GM21360 (cell line): ENCODE data around the gene FAM83D.
"Not testable (repeated sequence)": the region's sequence is repeated elsewhere in the genome, so short reads cannot be mapped to it uniquely, and the experiment has no call there.

Experiments used
- ATAC-seq: cut with Tn5 transposase; IDR thresholded peaks from one replicate; pipeline ENCODE4 v1.9.1; 2021; ENCODE audit warnings: mild to moderate bottlenecking, moderate library complexity; ENCODE audit not compliant: unreplicated experiment

Gene FAM83D

DNA sequence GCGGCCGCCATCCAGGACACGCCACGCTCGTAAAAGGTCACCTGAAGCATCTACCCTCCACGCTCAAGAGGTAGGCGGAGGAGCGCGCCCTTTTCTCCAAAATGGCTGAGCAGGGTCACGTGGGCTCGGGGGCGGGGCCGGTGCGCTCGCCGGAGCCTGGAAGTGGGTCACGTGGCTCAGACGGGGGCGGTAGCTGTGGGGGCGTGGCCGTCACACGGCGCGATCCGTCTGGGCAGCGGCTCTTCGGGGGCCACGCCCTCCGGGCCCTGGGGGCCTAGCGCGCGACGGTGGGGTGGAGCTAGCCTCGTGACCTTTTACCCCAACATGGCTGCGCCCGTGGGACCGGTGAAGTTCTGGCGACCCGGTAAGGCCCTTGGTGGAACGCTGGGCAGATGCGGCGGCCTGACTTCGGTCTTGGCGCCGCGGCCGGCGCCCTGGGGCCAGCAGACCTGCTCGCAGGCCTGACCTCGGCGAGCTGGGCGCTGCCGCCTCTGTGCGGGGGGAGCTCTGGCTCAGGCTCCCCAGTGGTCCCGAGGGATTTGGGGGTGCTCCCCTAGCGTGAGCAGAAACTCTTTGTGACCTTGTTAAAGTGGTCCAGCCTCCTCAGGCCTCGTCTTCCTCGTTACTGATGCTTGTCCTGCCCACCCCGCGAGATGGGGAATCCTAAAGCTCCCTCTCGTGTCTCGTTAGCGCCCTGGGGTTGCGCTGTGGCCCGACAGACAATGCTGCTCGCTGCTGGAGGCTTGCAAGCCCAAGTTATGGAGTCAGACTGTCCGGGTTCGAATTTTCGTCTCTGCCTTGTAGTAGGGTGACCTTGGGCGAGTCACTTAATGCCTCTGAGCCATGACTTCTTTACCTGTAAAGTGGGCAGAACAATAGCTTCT, 36.1 kb downstream of the FAM83D start, which contains the start of gene DHX35:
Gene DHX35 (plus strand): TSS at position 301 of the 884 bp plus-strand sequence. CDS start 24 bp downstream, at position 325.
- ATAC-seq, result peak; percentile 91

DNA sequence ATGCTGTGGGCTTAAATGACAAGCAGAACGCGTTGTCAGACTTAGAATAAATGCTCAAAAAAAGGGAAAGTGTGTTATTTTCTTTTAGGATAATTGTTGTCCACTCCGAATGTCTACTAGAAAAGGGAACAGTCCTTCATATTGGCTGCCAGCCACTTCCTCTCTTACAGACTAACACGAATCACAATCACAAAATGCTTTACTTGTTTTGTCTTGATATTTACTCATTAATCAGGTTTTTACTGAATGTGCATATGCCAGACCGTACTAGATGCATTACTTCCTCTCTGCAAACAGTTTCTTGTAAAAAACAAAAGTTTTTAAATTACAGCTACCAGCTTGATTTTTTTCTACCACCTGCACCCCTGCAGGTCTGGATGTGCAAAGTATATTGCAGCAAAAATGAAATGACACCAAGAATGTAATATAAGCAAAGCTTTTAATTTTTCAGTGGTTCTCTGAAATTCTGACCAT, 36.7 kb downstream of the FAM83D start:
- no peak for ATAC-seq

- no peak for ATAC-seq
Measured at GRCh38 chr20:38963745-38964144, 37.5 kb downstream of the FAM83D start.

- no peak for ATAC-seq
Measured at GRCh38 chr20:38965264-38965663, 39.0 kb downstream of the FAM83D start.

- no peak for ATAC-seq
Measured at GRCh38 chr20:38968090-38968489, 41.9 kb downstream of the FAM83D start.

- no peak for ATAC-seq
Measured at GRCh38 chr20:38969708-38970107, 43.5 kb downstream of the FAM83D start.

- no peak for ATAC-seq
Measured at GRCh38 chr20:38970302-38970701, 44.1 kb downstream of the FAM83D start.

- no peak for ATAC-seq
Measured at GRCh38 chr20:38973107-38973506, 46.9 kb downstream of the FAM83D start.

DNA sequence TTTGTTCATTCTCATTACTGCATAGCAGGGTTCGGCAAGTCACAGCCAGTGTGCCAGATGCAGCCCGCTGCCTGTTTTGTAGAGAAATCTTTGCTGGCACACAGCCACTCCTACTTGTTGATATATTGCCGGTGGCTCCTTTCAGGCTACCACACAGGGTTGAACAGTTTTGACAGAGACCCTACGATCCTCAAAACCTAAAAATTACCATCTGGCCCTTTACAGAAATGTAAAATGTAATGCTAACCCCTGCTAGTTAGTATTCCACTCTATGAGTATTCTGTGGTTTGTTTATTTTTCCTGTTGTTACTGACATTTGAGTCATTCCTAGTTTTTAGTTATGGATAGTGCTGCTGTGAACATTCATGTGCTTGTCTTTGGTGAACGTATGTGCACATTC, 47.4 kb downstream of the FAM83D start:
- ATAC-seq, result no peak

DNA sequence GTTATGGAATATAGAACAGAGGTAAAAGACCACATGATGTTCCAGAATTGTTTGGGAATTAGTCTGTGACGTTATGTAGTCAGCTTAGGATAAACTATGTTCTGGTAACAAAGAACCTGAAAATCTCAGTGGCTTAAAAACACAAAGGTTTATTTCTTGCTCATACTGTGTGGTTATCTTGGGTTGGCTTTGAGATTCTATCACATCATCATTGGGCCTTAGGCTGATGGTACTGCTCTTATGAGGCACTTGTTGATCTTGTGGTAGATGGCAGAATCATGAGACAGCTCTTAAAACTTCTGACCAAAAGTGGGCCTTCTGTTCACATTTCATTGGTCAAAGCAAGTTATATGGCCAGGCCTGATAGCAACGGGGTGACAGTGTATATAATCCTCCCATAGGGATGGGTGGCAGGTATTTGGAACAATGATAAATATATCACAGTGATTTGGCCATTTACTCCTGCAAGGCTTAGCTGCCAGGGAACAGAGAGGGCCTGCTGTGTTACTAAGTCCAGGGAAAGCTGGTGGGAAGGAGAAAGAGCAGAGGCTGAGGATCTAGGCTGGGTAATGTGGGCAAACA, 49.4 kb downstream of the FAM83D start:
- no peak for ATAC-seq

DNA sequence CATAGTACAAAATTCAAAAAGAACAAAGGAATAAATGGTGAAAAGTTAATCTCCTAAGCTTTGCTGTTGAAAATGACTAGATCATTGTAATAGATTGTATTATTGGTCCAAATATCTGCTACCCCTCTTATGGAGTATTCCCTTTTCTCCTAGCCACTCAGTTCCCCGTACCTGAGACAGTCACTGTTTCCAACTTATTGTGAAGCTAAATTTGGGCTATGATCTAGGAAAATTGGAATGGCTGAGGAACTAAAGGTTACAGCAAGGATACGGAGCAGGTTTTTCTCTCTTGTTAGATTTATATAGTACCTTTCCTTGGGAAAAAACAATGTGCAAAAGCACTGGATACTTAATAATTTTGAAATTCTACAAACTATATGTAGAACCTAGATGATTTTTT, 53.2 kb downstream of the FAM83D start:
- ATAC-seq, result no peak

- no peak for ATAC-seq
Measured at GRCh38 chr20:38979842-38980241, 53.6 kb downstream of the FAM83D start.

GRCh38 chr20:38982291-38982690, 56.1 kb downstream of the FAM83D start:
- ATAC-seq, result no peak

DNA sequence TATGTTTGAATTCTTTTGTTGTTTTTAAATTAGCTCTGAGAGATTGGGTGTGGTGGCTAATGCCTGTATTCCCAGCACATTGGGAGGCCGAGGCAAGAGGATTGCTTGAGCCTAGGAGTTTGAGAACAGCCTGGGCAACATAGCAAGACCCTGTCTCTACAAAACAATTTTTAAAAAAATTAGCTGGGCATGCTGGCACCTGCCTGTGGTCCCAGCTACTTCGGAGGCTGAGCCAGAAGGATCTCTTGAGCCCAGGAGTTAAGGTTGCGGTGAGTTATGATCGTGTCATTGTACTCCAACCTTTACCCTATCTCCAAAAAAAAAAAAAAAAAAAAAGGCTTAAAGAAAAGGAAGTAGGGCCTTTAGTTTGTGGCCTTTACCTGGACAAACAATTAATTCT, 58.8 kb downstream of the FAM83D start:
- no peak for ATAC-seq

DNA sequence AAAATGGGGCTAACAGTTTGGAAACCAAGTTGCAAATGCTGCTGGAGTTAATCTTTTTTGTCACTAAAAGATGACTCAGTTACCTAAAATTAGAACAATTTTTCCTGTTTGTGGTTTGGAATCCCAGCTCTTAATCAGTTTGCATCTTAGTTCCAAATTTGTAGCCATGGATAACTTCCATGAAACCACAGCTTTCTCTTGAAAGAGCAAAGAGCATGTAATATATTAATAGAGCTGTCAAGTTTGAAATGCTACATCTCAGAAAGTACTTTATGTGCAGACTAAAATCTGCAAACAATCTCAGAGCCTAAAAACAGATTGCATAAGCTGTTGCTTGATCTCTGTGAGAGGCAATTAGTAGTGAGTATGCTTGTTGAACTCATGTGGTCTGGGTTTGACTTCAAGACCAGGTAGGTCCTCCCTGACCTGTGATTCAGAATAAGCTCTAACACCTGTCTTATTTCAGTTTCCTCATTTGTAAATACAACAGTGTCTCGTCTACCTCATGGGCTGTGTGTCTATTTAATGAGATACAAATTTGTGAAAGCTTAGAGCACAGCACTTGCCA, 59.5 kb downstream of the FAM83D start:
- no peak for ATAC-seq

DNA sequence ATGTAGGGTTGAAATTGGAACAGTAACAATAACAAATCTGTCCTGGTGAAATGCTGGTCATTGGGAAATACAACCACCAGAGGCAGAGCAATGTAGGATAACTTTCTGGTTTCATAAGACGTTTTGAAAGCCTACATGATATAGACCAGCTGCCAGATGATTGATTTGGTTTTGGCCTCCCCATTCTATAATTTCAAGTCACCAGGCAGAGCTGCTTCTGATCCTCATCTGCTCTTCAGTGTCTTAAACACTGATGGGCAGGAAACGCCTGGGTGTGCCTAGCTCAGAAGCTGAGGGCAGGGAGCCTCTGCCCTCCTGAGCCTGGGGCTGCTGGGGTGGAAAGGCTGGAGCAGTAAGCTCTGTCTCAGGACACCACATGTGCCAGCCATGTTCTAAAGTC, 60.4 kb downstream of the FAM83D start:
- ATAC-seq, result no peak

DNA sequence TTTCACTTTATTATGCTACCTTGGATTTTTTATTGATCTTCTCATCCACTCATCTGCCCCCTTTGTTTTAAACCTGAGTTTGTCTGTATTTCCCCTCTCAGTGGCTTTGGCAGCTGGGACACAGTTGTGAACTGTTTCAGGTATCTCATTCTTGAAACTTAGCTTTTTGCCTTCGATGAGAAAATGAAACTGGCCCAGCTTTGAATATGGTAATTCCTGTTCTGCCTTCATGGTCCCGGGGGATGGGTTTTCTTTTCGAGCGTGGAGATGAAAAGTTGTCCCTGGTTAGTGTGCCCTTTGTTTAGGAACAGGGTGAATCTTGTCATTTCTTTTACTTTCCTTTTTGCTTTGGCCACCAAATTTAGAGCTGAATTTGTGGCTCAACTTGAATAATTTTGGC, 61.6 kb downstream of the FAM83D start:
- peak; percentile 67 for ATAC-seq

DNA sequence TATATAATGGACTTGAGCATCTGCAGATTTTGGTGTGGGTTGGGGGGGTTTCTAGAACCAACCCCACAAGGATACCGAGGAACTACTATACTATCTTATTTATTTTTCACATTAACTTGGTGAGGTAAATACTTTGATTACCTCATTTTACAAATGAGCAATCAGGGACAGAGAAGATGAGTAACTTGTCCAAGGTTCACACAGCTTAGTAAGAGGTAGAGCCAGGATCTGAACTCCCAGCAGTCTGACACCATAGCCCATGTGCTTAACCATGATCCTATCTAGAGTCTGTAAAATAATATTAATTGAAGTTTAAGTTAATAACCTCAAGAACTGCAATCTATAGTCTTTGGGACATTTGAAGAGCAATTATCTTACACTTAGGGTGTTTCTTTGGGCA, 64.5 kb downstream of the FAM83D start:
- ATAC-seq, result no peak

DNA sequence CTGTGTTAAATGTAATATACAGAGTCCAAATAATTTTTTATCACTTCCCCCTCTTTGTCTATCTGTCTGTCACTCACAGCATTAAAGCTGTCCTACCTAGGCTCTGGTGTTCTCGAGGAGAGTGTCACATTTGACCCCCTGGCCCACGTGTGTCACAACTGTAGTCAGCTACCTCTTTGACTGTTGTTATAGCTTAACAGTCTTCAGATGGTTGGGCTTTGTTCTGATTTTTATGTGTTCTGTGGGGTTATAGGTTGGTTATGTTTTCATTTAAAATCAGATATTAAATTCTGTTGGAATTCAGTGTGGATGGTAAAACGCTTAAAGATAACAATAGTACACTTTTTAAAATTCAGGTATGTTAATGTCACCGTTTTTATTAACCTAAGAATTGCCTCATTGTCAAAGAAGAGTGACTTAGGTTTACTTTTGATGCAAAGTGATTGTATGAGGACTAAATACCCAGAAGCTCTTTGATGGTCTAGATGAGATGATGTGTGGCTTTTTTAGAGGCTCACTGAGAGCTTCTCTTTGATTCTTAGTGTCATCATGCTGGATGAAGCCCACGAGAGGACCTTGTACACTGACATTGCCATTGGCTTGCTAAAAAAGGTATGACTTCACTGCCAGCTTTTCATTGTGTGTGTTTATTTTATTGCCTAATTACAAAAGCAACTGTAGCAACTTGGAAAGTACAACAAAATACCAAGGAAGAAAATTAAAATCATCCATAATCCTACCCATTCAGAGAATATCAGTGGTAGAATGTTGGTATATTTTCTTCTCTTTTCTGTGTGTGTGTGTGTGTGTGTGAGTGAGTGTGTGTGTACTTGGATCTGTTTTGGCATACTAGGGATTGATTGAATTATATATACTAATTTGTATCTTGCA, 65.8 kb downstream of the FAM83D start:
- no peak for ATAC-seq

DNA sequence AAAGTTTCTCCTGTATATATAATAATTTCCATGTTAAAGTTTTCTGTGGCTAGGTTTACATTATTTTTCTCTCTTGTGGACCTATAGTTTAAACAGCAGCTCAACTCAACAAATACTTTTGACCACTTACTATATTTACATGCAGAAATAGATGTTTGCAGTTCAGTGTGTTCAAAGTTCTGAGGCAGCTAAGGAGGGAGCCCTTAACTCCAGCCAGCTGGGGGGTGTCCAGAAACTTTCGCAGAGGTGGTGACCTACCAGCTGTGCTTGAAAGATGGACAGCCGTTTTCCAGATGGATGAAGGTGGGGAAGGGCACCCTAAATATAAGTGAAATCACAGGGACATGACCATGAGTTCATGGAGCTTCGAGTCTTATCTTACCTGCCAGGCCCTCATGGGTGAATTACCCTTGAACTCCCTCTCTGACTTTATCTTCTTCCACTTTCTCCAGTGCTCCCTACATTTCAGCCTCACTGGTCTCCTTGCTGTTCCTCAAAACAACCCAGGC, 69.4 kb downstream of the FAM83D start:
- no peak for ATAC-seq

DNA sequence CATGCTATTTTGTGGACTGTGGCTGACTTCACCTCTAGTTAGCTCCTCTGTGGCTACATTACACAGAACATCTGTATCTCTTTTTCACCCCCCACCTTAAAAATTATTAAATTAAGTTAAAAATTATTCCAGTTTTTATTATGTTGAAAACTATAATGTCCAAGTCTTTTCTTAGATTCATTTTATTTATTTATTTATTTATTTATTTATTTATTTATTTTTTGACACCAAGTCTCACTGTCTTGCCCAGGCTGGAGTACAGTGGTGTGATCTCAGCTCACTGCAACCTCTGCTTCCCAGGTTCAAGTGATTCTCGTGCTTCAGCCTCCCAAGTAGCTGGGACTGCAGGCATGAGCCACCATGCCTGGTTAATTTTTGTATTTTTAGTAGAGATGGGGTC, 70.6 kb downstream of the FAM83D start:
- ATAC-seq, result not testable (repeated sequence)
